Endothelial cell of umbilical vein (primary cell): ENCODE data around the gene EXOC6B. TPM values are rescaled to one million over a fixed set of nuclear protein-coding genes. Genes with fewer than 3 reads are reported as not detected.

Experiments
- BruUV-seq: library from RNA; stranded (reverse); fragments of 400-500 nt; replicated peaks from 2 replicates; lab custom pipeline; 2021; lab: Mats Ljungman, UMichigan
- CTCF ChIA-PET: fragments of 300-600, 350-600 bp; sonication (Branson Sonifier 250); formaldehyde crosslinking; loops from one replicate; lab custom pipeline; 2021; ENCODE audit warnings: antibody characterized with exemption, inconsistent platforms; lab: Charles Lee
- POLR2A ChIA-PET: fragments of 300-600, 350-600 bp; sonication (Branson Sonifier 250); formaldehyde crosslinking; loops from one replicate; lab custom pipeline; 2021; ENCODE audit warnings: antibody characterized with exemption, inconsistent platforms; lab: Charles Lee
- DNase-seq: peaks from one replicate; pipeline ENCODE4 v3.0.0-alpha.2; 2011; ENCODE audit warnings: low read depth, low spot score
- FAIRE-seq: peaks from 2 replicates; lab custom pipeline; 2011; peaks lifted over from hg19 to GRCh38; lab: Jason Lieb, UNC
- H2AFZ ChIP-seq: 2 replicates; pipeline ENCODE4 v1.6.0; 2012; ENCODE audit warnings: low read depth, low read length, control low read depth, inconsistent platforms
- H3K27ac ChIP-seq: 2 replicates; pipeline ENCODE4 v1.5.1; 2011; ENCODE audit warnings: low read depth, mild to moderate bottlenecking, control low read depth, low read length, moderate library complexity; ENCODE audit not compliant: insufficient read depth
- H3K27me3 ChIP-seq, 2 experiments: 2 replicates each; pipeline versions ENCODE4 v1.6.0 to v1.6.1; 2011; ENCODE audit warnings: low read length in 2 of 2, mixed read lengths in 1 of 2; ENCODE audit not compliant: control insufficient read depth in 2 of 2, insufficient read depth in 2 of 2
- H3K36me3 ChIP-seq, 2 experiments: 2 replicates in 1 of 2; 3 replicates in 1 of 2; pipeline ENCODE4 v1.5.1; 2011; ENCODE audit warnings: low read length in 2 of 2, mild to moderate bottlenecking in 1 of 2, moderate library complexity in 1 of 2; ENCODE audit not compliant: control insufficient read depth in 2 of 2, insufficient read depth in 2 of 2; ENCODE audit errors: extremely low read depth in 1 of 2
- H3K4me1 ChIP-seq: 3 replicates; pipeline ENCODE4 v1.5.1; 2011; ENCODE audit warnings: mild to moderate bottlenecking, low read length; ENCODE audit not compliant: control insufficient read depth, insufficient read depth; ENCODE audit errors: extremely low read depth
- H3K4me2 ChIP-seq: 2 replicates; pipeline ENCODE4 v1.6.1; 2011; ENCODE audit warnings: low read length, control low read depth, mixed read lengths; ENCODE audit not compliant: insufficient read depth
- H3K4me3 ChIP-seq, 3 experiments: fragments of 200-600 bp in 1 of 3; sonication (generic), shearing (Covaris generic) in 1 of 3; replicated peaks in 1 of 3; 2 replicates each; pipeline ENCODE4 v1.5.1; 2011 to 2016; ENCODE audit warnings: control low read depth in 3 of 3, low read length in 3 of 3, mild to moderate bottlenecking in 2 of 3, inconsistent platforms in 1 of 3, low read depth in 1 of 3, moderate library complexity in 1 of 3; ENCODE audit not compliant: insufficient read depth in 1 of 3
- H3K79me2 ChIP-seq: 2 replicates; pipeline ENCODE4 v1.6.0; 2012; ENCODE audit warnings: low read length, inconsistent platforms; ENCODE audit not compliant: control insufficient read depth, insufficient read depth
- H3K9ac ChIP-seq: replicated peaks from 2 replicates; pipeline ENCODE3; 2011; ENCODE audit warnings: low read length, control low read depth; ENCODE audit not compliant: insufficient read depth; ENCODE audit errors: extremely low read depth
- H3K9me1 ChIP-seq: replicated peaks from 3 replicates; pipeline ENCODE4 v1.6.0; 2011; ENCODE audit warnings: mild to moderate bottlenecking, low read length; ENCODE audit not compliant: control insufficient read depth, insufficient read depth; ENCODE audit errors: extremely low read depth
- H3K9me3 ChIP-seq: replicated peaks from 2 replicates; pipeline ENCODE4 v1.5.1; 2012; ENCODE audit warnings: low read length, inconsistent platforms; ENCODE audit not compliant: control insufficient read depth, insufficient read depth
- H4K20me1 ChIP-seq: replicated peaks from 2 replicates; pipeline ENCODE3; 2011; ENCODE audit warnings: mild to moderate bottlenecking, low read length; ENCODE audit not compliant: control insufficient read depth, insufficient read depth; ENCODE audit errors: extremely low read depth
- CTCF ChIP-seq, 2 donors: IDR thresholded peaks; 1 replicate in 1 of 2; 2 replicates in 1 of 2; pipeline ENCODE4 v1.5.1; 2011; ENCODE audit warnings: low read length in 2 of 2, mild to moderate bottlenecking in 2 of 2, moderate library complexity in 2 of 2, control low read depth in 1 of 2, inconsistent platforms in 1 of 2, low read depth in 1 of 2; ENCODE audit not compliant: insufficient read depth in 1 of 2; ENCODE audit errors: extremely low read depth in 1 of 2
- EZH2 ChIP-seq: IDR thresholded peaks from 2 replicates; pipeline ENCODE4 v1.6.1; 2012; ENCODE audit warnings: borderline replicate concordance, low read depth, mild to moderate bottlenecking, moderate library complexity, low read length, inconsistent platforms; ENCODE audit not compliant: severe bottlenecking
- FOS ChIP-seq: IDR thresholded peaks from 2 replicates; pipeline ENCODE4 v1.6.1; 2011; ENCODE audit warnings: mild to moderate bottlenecking, low read length, moderate library complexity, borderline replicate concordance; ENCODE audit not compliant: insufficient read depth
- GATA2 ChIP-seq: IDR thresholded peaks from 2 replicates; pipeline ENCODE4 v1.7.0; 2011; ENCODE audit warnings: low read depth, mild to moderate bottlenecking, moderate library complexity, mixed read lengths, low read length; ENCODE audit not compliant: insufficient read length, insufficient read depth
- JUN ChIP-seq: IDR thresholded peaks from 2 replicates; pipeline ENCODE4 v1.6.1; 2011; ENCODE audit warnings: borderline replicate concordance, low read depth; ENCODE audit not compliant: insufficient read length, insufficient read depth
- MAX ChIP-seq: IDR thresholded peaks from 2 replicates; pipeline ENCODE4 v1.6.1; 2011; ENCODE audit not compliant: insufficient read depth, insufficient read length
- MYC ChIP-seq: IDR thresholded peaks from one replicate; pipeline ENCODE4 v1.6.1; 2011; ENCODE audit warnings: mild to moderate bottlenecking, low read depth, low read length
- POLR2A ChIP-seq: IDR thresholded peaks from 2 replicates; pipeline ENCODE4 v1.6.1; 2012; ENCODE audit warnings: low read depth, mild to moderate bottlenecking, control low read depth, low read length
- POLR2AphosphoS5 ChIP-seq: IDR thresholded peaks from 2 replicates; pipeline ENCODE4 v1.6.1; 2012; ENCODE audit warnings: low read depth, mild to moderate bottlenecking, control low read depth, low read length, moderate library complexity; ENCODE audit not compliant: insufficient read depth
- dilution Hi-C: fragments of 300-500 bp; cut with MboI; formaldehyde crosslinking; loops from one replicate; pipeline ENCODE4 v1.15.0; 2019; ENCODE audit warnings: low sequenced_read_pairs; ENCODE audit not compliant: extremely low pct_ligation_motif_present
- intact Hi-C: fragments of 100-400 bp; cut with micrococcal nuclease; formaldehyde crosslinking; loops from one replicate; pipeline ENCODE4 v1.10.0; 2022
- polyA plus RNA-seq, 4 experiments: library from polyadenylated mRNA; depleted of rRNA in 3 of 4; stranded (reverse) in 3 of 4; unstranded in 1 of 4; fragments of >200 nt; gene quantifications; 2 replicates each; pipeline versions ENCODE4 v1.2.1 to v1.2.3, GENCODE V29; 2011 to 2012; ENCODE audit warnings: missing spikeins in 1 of 4
- total RNA-seq: library from RNA; stranded (reverse); gene quantifications from 2 replicates; pipeline ENCODE4 v1.2.3, GENCODE V29; 2021

EXOC6B gene
- total and polyA plus RNA-seq, 2 donors (not counting 3 experiments of a cell fraction or from before 2014, with no cell fraction given): 10.8 to 34.8 TPM

GRCh38 chr2:72340665-72341064 is 485.2 kb downstream of the EXOC6B start:
- Histone ChIP-seq H3K9me1 (no peaks in the 10 kb centered on the region), H3K27ac (no peak overlapping the region), H3K9ac (no peak overlapping the region), H3K4me1 (no peaks in the 10 kb centered on the region), H3K9me3 (no peaks in the 10 kb centered on the region), H4K20me1 (no peaks in the 10 kb centered on the region), H3K36me3 (no peaks in the 10 kb centered on the region), H2AFZ (no peak overlapping the region), H3K79me2 (no peaks in the 10 kb centered on the region), H3K4me3 (no peak overlapping the region), H3K27me3 (no peaks in the 10 kb centered on the region), H3K4me2 (no peak overlapping the region)
- intact Hi-C loops (no loop called here), dilution Hi-C loops (no loop called here)
- BruUV-seq: no TSS peak
- FAIRE-seq (no peak), DNase-seq (no peak)
- ChIA-PET CTCF (interaction anchor here (1.0 to 1.8 kb wide), 2 partner anchors 16 to 239 kb away, joined by 3 read pairs; no protein-coding TSS in a partner anchor), POLR2A (no interaction called here)
- no peak for TF ChIP-seq JUN

GRCh38 chr2:72338076-72338475 is 487.8 kb downstream of the EXOC6B start:
- Histone ChIP-seq H3K9ac (no peak overlapping the region), H3K79me2 (no peaks in the 10 kb centered on the region), H3K27me3 (no peaks in the 10 kb centered on the region), H3K27ac (no peak overlapping the region), H3K9me1 (no peaks in the 10 kb centered on the region), H3K4me2 (no peak overlapping the region), H3K4me1 (no peaks in the 10 kb centered on the region), H2AFZ (no peak overlapping the region), H3K9me3 (no peaks in the 10 kb centered on the region), H4K20me1 (no peaks in the 10 kb centered on the region), H3K36me3 (no peaks in the 10 kb centered on the region), H3K4me3 (no peak overlapping the region)
- ChIA-PET POLR2A (no interaction called here), CTCF (interaction anchor here (1.5 kb wide), 1 partner anchor 267 kb away, joined by 3 read pairs; no protein-coding TSS in a partner anchor)
- intact Hi-C loops: no loop called here
- BruUV-seq: no TSS peak
- FAIRE-seq (no peak), DNase-seq (no peak)
- TF ChIP-seq POLR2AphosphoS5 (no peak), MYC (no peak), FOS (no peak), GATA2 (no peak), POLR2A (no peak), JUN (no peak), EZH2 (no peak), CTCF (IDR thresholded peaks at IDR 0.05; ENCODE audit: extremely low read depth in 1 of 2, insufficient read depth in 1 of 2, low read depth in 1 of 2, low read length in 2 of 2) (no peak), MAX (no peak)
- dilution Hi-C loops: no loop called here
